AG08395 (cell line): ENCODE data around the gene KCNA5.

Source experiments
- DNase-seq: peaks from one replicate; pipeline ENCODE4 v3.0.0; 2012; ENCODE audit warnings: mixed read lengths, low spot score

KCNA5 gene

DNA sequence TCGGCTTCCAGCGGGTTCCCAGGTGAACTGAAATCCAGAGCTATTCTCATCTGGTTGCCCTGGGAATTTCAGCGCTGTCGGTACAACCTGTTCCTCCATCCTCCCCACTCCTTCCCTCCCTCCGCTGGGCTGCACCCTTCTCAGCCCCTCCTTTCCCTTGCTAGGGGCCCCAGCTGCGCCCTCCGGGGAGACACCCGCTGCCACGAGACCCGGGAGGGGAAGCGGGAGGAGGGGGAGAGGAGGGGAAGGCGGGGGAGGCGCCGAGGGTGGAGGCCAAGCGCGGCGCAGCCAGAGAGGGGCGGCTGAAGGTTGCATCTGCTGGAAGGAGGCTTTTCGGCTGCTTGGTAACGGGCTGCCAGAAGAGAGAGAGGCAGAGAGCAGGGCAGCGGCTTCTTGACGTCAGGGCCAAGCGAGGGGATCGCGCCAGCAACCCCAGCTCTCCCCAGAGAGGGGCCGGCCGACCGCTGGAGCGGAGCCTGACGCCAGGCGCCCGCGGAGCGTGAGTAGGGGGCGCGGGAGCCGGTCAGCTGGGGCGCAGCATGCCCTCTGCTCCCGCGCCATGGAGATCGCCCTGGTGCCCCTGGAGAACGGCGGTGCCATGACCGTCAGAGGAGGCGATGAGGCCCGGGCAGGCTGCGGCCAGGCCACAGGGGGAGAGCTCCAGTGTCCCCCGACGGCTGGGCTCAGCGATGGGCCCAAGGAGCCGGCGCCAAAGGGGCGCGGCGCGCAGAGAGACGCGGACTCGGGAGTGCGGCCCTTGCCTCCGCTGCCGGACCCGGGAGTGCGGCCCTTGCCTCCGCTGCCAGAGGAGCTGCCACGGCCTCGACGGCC, at the start of gene KCNA5:
TSS of gene KCNA5 (plus strand) at position 291 of the 831 bp plus-strand sequence. CDS start at position 560, 269 bp downstream.
- no peak for DNase-seq

DNA sequence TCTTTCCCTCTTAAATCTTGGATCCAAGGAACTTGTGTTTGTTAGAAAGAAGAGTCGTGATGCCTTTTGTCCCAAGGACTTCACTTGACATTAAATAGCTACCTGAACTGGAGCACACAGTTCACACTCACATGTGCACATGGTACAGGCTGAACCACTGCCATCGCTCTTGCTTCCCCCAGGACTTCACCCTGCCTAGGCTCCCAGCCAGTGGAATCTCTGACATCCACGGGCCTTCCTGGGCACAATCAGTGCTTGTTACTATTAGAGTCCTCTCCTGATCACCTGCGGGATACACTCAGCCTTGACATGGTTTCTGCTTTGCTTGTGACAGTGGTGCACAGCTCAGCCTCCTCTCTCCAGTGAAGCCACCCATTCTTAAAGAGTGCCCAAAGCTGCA, 49.1 kb upstream of the KCNA5 start:
- DNase-seq = no peak

DNA sequence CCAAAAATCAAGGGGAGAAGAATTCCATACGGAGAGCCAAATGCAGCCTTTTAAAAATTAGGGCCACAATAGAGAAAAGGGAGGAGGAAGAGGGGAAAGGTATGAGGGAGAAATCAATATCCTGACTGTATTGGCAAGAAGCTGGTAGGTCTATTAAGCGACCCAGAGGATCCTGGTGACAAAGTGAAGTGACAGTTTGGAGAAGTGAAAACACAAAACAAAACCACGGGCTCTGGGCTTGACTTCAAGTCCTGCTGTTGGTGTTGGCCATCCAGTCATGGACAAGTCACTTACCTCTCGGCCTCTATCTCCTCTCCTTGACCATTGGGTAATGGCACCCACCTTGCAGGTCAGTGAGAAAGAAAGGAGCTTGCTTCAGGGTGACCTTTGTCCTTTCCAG, 47.0 kb upstream of the KCNA5 start:
- no peak for DNase-seq

DNA sequence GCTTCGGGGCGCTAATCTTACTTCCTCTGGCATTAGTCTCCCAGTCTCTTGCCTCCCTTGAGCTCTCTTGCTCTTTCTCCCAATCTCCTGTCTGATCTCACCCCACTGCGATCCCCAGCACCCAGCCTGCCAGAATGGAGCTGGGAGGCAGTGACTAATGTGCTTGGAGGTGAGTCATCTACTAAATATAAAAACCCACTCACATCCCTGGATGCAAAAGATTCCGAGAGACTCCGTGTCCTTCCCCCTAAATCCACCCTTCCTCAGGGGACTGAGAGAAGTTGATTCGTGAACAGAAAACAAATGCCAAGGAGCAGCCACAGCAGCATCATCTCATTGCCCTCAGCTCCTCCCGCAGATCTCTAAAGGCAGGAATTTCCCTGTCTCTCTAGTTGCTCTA, 45.7 kb upstream of the KCNA5 start:
- DNase-seq = peak; percentile 96

DNA sequence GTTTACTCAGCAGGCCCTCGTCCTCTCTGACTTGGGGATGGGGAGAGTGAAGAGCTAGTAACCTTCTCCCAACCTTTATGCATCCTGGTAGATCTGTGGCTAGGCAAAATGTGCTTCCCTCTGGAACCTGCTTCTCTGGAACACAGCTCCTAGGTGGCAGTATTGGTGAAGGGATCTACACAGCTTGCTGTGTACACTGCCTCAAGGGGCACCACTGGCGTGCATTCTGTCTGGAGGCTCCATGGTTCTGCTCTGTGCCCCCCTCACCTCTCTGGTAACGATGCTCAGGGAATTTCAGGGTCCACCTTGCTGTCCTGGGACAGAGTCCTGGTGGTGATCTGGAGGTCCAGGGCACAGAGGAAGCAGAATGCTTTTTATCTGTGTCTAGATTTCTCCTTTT, 43.5 kb upstream of the KCNA5 start:
- DNase-seq = no peak

DNA sequence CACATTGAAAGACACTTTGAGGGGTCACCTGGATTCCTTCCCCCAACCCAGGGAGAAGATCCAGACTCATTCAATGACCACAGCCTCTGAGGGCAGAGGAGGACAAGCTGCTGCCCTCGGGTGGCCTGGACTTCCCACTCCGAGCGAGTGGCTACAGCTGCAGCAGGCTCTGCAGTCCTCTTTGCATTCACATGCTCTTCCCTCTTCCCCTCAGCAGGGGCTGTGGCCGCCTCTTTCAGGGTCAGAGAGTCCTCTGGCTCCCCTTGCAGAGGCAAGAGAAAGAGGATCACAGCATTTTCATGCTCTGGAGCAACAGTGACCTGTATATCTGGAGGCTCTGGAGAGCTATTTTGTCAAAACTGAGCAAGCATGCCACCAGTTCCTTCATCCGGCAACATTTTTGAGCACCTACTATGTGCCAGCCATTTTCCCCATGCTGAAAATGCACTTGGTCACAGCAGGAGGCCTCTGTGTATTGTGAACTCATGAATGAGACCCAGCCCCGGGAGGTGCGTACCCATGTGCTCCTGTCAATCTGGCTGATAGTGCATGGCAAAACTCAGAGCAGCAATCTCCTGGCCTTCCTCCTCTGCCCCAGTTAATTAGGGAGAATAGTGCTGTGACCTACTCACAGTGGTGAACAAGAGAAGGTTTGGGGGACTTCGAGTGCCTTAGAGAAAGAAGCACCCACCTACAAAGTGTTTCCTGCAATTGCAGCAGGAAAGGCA, 42.9 kb upstream of the KCNA5 start:
- no peak for DNase-seq

DNA sequence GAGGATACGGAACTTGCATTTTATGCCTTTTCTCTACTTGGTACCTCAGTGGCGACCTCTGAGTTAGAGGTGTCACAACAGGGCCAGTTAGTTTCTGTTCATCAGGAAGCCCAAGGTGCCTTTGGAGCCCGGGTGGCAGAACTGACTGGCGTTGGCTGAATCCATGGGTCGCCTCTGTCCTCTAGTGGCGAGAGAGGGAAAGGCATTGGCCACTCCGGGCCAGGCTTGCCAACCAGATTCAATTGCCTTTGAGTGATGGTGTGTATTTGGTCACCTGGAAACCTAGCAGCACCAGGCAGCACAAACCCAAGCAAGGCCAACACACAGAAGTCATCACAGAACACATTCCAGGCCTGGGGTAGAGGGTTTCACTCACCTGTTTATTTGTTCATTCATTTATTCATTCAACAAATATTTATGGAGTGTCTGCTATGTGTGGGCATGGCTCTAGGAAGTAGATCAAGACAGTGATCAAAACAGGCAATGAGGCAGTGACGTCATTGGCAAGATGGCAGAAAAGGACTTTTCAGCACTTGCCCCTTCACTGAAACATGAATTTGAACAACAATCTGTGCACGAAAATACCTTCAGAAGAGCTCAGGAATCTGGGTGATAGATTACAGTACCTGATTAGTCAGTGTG, 40.5 kb upstream of the KCNA5 start:
- DNase-seq = peak; percentile 85

DNA sequence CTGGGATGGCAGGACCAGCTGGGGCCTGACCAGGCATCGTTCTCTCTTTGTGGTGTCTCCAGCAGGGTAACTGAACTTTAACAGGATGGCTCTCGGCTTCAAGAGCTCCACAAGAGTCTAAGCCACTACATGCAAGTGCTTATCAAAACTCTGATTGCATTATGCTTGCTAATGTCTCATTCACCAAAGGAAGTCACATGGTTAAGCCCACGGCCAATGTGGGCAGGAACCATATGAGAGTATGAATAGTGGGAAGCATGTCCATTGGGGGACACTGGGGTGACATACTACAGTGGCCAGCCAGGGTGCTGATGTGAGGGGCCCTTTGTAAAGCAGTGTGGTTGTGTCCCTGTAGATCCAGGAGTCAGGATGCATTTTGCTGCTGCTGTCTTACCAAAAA, 35.0 kb upstream of the KCNA5 start:
- DNase-seq = no peak

DNA sequence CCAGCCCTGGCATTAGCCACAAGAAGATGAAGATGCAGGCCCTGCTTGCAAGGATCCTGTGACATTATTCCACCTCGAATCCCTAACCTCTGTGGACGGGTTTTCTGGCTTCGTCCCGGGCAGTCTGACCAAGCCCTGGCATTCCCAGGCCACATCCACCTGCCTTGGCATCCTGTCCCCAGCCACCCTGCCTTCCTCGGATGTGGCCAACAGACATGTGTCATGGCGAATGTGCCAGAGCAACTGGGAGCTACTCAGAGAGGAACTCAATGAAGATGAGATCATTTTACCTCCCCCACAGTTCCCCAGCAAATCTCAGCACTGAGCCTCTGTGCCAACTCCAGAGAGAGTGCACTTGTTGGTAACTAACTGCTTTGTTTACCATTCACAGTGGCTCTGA, 33.5 kb upstream of the KCNA5 start:
- DNase-seq = no peak

DNA sequence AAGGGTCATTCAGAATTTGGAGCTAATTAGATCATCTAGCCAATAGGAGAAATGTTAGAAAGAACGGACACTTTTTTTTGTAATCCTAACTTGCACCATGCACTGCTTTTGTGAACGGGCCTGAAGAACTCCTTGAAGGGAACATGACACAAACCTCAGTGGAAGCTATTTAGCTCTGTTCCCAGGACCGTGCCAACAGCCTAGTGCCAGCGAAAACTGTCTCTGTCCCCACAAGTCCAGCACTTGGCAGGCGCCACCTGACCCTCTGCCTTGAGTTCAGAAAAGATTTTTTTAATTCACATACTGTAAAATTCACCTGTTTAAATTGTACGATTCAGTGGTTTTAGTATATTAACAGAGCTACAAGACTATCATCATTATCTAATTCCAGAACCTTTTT, 31.3 kb upstream of the KCNA5 start:
- DNase-seq = no peak

DNA sequence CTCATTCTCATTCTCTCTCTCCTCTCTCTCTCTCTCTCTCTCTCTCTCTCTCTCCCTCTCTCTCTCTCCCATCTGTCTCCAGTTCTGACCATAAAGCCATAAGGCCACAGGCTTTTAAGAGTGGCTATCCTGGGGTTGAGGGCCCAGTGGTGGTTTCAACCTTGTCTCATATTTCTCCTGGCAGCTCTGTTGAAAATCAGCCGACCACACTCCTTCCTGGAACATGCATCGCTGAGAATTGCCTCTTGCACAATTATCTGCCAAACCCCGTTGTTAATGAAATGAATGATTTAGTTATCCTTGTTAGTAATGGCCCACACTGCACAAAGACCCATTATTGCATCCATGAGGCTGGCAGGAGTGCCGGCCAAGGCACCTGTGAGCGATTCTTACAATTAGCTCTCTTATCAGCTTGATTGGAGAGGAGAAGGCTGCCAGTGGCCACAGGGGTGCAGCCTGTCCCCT, 30.4 kb upstream of the KCNA5 start:
- DNase-seq = no peak

DNA sequence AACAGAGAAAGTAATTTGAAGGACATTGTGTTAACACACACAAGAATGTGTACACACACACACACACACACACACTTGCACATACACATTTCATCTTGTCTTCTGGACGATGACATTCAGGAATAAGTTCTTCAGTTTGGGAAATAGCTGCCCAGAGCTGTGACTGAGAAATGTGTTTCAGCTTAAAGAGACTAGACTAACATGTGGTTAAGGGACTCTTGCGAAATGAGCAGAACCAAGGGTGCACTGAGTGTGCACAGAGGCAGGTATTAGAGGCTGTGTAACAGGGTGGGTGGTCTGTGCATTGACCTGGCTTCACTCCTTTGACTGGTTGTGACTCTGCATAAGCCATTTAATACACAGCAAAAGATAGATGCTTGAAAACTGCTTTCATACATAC, 29.4 kb upstream of the KCNA5 start:
- peak; percentile 26 for DNase-seq

DNA sequence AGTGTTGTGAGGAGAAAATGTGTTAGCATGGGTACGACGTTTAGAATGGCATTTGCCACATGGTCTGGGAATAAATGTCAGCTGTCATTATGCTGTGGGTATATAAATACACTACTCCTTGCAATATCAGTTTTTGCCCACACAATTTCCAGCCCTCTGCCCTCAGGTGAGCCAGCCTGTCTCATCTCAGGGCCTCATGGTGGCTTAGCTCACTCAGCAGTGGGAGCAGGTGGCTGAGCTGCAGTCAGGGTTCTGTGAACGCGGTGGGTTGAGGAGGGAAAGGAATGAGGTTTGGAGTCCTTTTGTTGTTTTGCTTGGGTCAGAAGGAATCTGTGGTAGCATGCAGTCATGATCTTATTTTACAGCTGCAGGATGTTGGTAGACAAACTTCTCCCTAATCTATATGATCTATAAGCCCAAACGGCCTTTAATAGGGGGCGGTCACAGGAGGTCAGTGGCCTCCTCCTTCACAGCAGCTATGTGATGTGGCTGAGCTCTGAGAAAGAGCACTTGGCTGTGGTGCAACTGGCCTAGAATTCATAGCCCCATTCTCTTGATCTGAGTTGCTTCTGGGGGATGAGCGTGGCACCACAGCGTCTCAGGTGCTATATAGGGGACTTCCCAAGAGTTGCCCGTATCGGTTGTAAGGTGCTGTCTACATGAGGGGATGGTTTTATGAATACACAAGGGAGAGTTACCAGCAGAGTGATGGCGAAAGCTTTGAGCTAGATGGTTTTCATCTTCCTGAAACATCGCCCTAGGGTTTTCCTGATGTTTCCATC, 27.8 kb upstream of the KCNA5 start:
- no peak for DNase-seq

DNA sequence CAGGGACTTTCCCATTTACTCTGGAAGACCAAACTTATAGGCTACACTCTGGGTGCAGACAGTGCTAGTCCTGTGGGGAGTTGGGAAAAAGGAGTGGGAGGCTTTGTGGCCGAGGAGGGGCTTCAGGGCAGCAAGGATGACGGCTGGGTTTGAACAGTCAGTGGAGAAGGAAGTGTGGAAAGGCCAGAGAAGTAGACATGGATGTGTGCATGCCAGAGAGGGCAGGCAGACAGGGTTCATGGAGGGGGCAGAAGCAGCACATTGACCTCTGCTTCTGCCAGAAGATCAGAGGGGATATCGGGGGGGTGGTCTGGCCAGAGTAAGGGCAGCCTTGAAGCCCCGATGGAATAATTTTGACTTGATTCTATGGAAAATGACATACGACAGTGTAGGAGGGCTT, 27.2 kb upstream of the KCNA5 start:
- no peak for DNase-seq

DNA sequence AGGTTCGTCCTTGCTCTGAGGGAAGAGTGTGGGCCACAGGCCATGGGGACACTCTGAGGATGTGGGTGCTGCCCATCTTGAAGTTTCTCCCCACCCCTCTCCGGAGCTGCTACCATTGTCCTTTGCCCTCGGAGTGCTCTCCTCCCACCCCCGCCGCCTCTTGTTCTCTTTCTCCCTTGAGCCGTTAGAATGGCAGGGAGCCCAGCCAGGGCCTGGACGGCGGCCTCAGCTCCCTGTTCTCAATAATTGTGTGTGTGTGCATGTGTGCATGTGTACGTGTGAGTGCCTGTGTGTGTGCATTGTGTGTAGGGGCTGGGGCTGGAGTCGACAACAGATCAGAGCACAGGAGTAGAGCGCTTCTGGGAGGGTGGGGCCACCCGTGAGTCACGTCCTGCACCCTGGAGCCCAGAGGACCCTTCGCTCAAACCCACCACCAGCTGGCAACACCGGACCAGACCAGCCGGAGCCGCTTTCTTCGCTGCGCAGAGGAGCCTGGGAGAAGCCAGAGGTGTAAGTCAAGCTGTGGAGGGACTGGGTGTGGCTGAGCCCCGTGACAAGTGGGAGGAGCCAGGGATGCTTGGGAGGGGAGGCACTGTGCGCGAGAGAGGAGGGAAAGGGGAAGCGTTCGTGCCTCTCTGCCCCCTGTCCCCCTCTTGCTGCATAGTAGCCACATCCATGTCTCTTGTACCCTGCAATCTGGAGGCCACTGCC, 25.9 kb upstream of the KCNA5 start:
- DNase-seq = no peak

DNA sequence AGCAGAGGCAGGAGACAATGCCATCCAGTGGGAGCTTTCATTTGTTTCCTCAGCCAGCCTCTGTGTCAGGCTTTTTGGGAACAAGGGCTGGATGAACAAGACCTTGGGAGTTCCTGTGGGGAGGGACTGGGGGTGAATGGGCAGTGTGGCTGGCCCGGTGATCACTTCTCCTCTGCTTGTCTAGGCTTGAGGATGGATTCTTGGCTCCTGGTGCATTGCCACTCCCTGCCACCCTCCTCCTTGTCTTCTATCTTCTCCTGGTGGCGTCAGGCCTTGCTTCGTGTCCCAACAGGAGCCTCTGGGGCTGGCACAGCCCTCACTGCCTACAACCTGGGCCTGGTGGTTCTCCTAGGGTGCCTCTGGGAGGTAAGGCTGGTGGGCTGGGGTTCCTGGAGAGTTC, 25.0 kb upstream of the KCNA5 start:
- DNase-seq = no peak

DNA sequence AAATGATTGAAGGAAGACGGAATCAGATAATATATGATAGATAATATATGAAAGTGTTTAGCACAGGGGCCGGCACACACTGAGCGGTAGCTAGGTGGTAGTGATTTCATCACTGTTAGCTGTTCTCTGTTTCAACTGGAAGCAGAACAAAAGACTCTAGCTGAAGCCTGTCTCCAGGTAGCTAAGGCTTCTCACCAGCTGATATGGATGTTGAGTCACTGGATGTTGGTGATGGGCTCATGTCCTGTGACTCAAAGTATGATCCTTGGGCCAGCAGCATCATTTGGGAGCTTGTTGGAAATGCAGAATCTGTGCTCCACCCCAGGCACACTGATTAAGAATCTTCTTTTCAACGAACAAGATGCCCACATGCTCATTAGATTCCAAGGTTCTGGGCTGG, 21.7 kb upstream of the KCNA5 start:
- no peak for DNase-seq

DNA sequence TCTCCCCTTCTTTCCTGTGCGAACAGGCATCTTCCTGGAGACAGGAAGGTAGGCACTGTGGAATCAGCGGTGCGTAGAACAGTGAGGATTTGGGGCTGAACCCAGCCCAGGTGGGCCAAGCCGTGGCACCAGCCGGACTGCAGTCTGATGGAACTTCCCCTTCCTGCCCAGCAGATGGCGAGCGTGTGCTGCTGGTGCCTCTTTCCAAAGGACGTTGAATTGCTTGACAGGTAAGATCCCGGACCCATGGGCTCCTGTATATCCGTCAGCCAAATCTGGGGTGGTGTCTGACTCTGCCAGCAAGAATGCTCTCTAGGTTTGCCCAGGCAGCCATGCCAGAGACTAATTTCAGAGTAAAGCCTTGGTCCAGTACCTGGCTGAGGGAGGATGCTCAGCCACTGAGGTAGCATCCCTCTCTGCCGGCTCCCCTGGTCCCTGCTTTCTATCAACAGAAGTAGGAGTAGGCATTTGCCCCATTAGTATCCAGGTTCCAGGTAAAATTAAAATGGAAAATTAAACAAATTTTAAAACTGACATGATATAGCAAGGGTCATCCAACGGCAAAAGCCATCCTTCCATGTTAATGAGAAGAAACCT, 21.1 kb upstream of the KCNA5 start:
- peak; percentile 62 for DNase-seq

DNA sequence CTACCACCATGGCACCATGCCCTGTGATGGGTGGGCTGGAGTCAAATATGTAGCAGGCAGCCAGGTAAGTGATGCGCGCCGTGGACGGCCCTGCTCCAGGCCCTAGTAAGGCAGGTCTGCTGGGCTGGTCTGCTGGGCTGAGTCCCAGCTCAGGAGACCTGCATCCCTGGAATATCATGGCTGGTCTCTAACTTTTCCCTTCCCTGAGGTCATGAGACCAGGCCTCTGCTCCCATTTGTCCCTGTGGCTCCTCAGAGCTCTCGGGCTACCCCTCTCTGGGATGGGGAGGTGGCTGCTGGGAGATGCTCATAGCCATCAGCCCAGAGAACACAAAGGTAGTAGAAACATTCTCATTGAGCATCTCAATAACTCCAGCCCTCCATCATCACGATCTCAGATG, 19.8 kb upstream of the KCNA5 start:
- DNase-seq = no peak

DNA sequence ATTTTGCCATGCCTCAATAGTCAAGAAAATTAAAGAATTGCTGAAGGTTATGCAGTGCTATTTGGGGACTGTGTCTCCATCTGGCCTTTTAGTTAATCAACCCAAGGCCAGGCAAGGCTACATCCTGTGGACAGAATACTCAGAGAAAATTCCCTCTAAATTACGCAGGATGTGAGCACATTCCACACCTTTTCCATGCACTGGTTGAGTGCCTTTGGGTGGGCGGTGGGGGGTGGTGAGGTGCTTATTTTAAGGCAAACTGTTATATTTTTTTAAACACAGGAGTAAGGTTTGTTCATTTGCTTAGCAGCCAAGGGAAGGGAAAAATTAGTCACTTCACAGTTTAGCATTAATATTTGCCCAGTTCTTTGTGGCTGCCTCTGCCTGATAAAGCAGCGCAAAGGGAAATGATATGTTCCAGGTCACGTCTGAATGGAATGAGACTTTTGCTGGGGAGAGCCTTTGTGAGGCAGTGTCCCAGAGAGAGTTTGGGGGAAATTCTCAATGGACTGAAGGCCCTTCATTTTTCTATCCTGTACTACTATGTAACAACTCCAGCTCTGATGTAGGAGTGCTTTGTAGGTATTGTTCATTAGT, 17.2 kb upstream of the KCNA5 start:
- DNase-seq = no peak
